UCSD-AML1 (cell line): ENCODE data around the gene GPALPP1.
"Not testable (repeated sequence)": the region's sequence is repeated elsewhere in the genome, so short reads cannot be mapped to it uniquely, and the experiment has no call there.

Experiments
- DNase-seq: peaks from one replicate; lab custom pipeline; 2025; ENCODE audit not compliant: unreplicated experiment; lab: John Stamatoyannopoulos, UW

Gene GPALPP1, protein sequence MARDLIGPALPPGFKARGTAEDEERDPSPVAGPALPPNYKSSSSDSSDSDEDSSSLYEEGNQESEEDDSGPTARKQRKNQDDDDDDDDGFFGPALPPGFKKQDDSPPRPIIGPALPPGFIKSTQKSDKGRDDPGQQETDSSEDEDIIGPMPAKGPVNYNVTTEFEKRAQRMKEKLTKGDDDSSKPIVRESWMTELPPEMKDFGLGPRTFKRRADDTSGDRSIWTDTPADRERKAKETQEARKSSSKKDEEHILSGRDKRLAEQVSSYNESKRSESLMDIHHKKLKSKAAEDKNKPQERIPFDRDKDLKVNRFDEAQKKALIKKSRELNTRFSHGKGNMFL

DNA sequence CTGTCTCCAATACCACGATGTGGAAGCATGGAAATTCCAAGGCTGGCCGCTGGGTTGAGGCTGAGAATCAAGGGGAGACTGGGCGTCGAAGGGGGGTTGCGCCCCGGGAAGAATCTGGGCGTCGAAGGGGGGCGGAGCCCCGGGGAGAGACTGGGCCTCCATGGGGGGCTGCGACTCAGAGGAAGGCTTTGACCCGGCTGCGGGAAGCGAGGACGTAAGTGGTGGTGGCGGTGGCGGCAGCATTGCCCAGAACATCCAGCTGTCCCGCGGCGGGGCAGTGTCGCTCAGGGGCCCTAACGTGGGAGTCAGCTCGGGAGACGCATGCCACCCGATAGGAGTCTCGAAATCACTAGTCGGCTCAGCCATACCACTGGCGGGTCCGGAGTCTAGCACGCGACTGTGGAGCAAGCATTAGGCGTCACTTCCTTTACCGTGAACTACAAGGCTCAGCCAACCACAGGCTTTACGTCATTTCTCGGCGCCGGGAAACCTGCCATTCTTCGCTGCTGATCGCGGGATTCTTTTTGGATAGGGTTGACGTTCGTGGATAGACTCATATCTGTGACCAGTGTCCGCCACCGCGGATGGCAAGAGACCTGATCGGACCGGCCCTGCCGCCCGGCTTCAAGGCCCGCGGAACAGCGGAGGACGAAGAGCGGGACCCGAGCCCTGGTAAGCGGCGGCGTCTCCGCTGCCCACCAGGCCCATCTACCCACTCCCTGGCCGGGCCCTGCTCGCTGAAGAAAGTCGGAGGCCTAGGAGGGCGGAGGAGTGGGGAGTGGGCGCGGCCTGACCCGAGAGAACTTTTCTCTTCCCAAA lies at the start of gene GPALPP1, which contains the start of gene NUFIP1:
Gene GPALPP1 (plus strand): TSS at position 468 of the 819 bp plus-strand sequence. CDS start 117 bp downstream, at position 585.
Gene NUFIP1 (minus strand): TSS at position 401 of the 819 bp plus-strand sequence. CDS start 35 bp downstream, at position 366.
- peak; percentile 87 for DNase-seq

DNA sequence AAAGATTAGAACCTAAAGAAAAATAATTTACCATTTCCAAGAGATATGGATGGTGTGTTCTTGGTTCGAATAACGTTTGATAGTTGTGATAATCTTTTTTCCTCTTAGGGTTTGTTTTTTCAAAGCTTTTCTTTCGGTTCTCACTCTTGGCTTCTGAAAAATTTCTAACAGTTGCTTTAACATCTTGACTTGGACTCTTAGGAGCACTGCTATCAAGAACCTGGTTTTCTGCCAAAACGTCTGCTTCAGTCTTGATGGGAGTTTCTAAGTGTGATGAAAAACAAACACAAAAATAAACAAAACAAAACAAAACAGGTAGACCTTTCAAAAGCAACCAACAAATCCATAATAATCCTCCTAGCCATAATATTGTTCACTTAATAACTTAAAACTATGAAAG lies 45.9 kb upstream of the GPALPP1 start:
- not testable (repeated sequence) for DNase-seq

DNA sequence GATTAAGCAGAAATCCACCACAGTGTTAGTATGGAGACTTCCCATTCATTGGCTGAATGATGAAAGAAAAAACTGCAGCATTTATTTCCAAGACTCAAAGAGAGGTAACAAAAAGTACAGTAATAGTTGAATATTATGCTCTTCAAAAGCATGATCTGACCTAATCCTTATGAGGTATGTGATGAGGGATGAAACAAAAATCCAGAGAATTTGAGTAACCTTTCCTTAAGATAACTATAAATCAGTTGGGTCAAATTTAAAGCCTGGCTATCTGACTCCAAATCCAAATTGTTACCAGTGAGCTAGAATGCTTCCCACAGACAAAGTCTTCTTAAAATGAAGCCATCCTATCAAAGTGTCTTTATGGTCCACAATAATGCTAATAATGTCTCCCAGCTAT lies 38.2 kb upstream of the GPALPP1 start:
- DNase-seq, result no peak

DNA sequence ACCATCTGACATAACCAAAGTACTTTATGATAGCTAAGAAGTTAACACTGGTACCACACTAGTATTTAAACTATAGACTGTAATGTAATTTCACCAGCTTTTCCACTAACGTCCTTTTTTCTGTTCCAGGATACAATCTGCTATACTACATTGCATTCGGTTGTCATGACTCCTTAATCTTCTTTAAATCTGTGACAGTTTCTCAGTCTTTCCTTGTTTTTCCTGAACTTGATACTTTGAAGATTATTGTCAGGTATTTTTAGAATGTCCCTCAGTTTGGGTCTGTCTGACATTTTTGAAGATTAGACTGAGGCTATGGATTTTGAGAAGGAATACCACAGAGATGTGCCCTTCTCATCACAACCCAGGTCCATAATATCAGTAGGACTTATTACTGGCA lies 36.7 kb upstream of the GPALPP1 start:
- DNase-seq, result no peak

DNA sequence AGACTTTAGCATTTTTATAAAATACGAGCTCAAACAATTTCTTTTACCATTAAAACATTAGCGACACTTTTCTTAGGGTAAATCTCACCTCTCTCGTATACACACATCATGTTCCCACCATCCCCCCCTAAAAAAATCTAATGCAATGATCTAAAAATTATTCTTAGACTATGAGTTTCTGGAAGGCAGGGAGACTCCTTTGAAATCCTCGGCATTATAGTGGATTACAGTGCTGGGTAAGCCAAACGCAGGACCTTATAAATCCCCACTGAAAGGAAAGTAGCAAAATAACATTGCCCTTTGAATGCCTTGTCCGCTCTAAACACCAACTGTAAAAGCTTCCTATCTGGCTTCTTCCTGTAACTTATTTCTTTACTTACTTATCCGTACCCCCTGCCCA lies 35.1 kb upstream of the GPALPP1 start:
- DNase-seq, result no peak

DNA sequence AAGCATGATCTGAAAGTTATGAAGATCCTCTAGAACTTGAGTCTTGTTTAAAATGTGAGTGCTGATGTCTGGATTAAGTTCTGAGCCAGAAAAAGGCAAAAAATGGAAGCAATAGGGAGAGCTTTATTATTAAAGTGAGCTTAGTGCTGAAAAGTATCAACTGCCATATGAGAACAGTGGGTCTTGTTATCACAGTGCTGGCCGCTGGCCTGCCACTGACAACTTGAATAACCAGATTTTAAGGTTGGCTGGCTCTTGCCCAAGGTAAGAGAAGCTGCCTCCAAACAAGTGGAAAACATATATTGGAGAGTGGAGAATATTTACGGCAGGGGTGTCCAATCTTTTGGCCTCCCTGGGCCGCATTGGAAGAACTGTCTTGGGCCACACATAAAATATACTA lies 33.9 kb upstream of the GPALPP1 start:
- DNase-seq, result no peak

DNA sequence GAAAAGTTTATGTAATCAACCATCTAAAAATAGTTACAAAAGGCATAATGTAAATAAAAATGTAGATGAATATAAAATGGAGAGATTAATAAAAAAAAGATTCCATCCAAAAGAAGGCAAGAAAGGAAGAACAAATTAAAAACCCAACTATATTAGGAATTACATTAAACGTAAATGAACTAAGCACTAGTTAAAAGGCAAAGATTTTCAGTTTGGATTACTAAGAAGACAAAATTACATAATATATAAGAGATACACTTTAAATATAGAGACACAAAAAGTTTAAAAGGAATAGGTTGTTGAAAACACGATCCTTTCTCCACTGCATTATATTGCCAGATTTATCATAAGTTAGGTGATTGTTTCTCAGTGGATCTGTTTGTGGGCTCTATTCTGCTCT lies 27.3 kb upstream of the GPALPP1 start:
- DNase-seq, result no peak

DNA sequence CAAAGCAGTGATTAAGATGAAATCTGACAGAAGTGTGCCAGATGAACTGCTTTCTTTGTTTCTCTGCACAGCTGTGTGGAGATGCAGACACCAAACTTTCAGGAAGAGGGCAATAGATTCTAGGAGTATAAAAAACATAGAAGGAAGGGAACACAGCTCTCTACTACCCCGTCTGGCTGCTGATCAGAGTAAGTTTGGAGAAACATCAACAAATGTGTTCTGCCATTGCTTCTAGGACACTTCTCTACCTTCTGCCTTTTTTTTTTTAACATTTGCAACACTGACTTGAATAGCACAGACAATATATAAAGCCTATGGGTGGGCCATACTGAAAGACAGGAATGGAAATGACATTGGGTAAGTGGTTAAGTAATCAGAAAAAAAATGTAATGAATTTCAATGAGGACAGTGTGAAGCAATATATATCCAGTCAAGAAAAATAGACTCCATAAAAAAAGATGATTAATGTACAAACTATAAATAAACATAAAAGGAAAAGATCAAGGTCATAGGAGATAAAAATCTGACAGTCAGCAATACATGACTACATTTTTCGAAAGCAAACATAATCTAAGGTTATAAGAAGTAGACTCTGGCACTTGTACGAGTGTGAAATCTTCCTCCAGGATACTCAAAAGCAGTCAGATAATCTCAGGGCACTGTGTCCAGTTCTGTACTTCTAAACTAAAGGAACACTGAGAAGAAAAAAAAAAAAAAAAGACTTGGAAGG lies 21.5 kb upstream of the GPALPP1 start:
- DNase-seq, result no peak

DNA sequence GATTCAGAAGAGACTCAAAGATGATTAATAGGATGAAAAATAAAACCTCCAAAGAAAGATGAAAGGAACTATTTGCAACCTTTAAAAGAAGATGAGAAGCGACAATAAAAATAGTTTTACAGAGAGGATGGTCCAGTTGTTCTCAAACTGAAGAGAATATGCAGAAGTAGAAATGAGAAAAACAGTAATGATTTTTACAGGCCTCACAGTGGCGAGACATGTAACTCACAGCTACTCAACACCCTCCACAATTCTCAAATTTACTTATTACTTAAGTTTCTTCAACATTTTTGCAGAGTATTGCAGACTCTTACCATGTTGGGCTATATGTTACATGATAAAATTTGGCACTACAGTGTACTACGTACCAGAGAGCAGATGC lies 20.9 kb upstream of the GPALPP1 start:
- DNase-seq, result no peak

DNA sequence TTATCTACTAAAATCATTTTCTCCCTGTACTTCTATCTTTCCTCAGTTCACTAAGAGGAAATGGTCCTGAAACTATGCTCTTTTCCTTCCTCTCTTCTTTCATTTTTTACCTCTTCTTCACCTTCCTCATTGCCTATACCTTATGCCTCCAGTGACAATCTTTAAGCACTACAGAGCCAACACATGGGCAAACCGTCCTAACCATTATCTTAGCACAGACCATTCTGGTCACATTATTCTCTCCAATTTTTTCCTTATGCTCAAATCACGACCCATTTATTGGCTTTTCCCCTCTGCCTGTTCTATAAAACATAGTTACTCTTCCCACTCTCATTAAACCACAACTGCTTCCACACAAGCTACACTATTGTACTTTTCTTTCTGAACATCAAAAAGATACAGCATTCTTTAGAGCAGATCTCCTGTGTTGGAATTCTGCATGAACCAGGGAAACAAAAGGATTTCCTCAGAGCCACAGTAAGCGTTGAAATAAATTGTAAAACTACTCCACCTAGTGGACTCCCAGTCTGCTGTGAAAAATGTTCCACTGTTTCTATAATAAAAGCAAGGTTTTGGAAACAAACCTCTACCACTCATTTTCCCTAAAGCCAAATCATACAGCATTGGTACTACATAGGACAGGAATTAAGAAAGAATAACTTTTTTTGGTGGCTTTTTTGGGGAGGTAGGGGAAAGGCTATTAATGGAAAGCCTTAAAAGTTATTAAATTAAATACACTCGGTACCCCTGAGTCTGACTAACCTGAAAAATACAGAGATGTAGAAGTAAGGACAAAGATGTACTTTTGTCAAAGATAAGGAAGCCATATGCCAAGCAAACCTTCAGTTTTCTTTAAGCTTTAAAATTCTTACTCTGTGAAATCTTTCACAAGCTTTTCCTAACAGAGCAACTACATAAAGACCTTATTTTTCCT lies 19.5 kb upstream of the GPALPP1 start:
- no peak for DNase-seq

DNA sequence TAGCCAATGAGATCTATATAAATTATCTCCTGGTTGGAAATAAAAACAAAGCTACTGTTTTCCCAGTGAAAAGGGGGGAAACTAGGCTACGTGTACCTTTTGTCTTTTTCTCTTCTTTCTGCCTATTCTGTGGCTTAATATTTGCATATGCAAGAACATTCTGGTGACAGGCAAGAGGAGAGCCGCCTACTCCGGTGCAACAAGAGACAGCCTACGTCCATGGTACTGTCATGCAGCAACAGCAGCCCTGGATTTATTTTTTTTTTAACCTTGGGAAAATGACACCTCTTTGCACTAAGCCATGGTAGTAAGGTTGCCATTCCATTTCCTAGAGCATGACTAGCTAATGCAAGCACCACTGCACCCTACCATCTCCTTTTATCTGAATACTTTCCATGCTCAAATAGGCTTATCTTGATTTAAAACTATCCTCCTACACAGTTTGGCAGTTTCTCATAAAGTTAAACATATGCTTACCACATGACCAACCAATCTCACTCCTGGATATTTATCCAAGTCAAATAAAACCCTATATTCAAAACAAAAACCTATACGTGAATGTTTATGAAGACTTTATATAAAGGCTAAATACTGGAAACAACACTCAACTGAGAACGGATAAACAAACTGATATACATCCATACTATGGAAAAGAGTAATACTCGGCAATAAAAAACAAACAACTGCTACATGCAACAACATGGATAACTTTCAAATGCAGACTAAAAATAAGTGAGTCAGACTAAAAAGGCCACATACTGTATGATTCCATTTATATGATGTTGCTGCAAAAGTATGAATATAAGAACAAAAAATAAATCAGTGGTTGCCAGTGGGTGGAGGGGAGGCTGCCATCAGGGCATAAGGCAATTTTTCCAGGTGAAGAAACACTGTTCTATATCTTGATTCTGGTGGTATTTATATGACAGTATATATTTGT lies 17.4 kb upstream of the GPALPP1 start:
- DNase-seq, result no peak

DNA sequence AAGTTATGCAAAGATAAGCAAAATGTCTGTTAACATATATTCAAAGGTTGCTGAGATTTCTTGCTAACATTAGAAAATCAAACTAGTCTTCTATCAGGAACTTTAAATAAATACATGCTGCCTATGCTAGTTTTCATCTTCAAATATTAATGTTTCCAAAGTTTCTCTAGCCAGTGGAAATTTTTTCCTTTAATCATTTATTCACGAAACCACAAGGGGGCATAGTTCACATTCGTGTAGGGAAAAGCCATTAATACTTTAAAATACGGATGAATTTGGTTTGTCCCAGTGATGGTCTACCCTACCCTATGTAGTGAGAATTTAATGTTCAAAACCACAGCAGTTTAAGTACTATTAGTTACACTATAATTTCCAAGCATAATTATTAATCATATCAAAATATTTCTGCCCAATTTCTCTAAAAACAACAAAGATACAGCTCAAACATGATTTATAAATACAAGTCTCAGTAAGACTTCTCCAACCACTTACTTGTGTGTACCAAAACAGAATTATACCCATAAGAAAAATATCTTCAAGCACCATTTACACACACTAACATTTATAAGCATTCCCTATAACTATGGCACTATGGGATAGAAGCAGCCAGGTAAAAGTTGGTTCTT lies 16.3 kb upstream of the GPALPP1 start:
- DNase-seq, result no peak

DNA sequence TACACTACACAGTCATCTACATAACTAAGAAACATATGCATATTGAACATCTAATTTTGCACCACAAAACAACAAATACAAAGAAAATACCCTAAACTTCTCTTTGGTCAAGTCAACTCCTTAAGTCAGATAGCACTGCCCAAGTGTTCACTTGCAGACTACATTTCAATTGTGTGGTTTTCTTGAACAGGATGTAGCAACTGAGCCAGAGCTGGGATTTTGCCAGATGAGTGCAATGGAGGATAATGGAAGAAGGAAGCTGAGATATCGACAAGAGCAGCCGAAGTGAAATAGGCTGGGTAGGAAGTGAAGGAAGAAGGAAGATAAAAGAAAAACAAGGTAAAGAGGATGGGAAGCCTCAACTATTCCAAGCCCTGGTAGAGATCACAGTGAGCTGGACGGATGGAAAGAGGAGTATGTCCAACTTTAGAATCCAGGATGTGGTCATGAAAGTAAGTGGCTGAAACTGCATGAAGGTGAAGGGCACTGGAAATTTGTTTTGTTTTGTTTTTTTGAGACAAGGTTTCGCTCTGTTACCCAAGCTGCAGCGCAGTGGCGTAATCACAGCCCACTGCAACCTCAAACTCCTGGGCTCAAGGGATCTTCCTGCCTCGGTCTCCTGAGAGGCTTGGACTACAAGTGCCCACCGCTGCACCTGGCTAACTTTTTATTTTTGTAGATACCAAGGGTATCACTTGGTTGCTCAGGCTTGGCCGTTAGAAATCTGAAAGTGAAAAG lies 15.1 kb upstream of the GPALPP1 start:
- DNase-seq, result peak; percentile 14

DNA sequence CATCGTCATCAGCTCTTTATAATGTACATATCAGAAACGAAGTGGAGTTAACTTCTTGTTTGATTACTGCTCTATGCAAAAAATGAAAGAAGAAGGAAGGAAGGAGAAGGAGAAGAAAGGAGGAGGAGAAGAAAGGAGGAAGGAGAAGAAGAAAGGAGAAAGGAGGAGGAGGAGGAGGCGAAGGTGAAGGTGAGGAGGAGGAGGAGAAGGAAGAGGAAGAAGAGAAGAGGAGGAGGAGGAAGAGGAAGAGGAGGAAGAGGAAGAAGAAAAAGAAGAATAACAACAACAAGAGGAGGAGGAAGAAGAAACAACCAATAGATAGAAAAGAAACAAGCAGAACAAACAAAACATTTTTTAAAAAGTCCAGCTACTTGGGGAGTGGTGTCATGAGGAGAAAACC lies 13.1 kb upstream of the GPALPP1 start:
- no peak for DNase-seq

DNA sequence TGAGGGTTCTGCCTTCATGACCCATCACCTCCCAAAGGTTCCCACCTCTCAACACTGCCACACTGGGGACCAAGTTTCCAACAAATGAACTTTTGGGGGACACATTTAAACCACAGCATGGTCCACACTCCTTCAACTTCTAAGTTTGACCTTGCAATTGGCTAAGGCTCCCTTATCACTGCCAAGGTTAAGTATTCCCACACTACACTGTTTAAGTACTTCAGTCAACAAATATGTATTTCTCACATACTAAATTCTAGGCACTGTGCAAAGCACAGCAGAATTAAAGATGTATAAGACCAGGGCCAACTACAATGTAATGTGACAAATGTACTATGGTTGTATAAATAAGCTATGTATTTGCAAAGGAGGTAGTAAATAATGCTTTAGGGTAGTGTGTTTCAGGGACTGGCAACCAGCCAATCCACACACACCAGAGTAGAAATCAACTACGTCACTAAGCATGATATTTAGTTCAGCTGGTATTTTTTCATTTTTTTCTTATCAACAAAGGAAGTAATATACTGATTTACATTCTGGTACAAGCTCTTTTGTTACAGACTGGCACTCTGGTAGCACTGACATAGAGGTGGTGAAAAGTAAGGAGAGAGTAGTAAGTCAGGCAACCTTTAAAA lies 12.3 kb upstream of the GPALPP1 start:
- DNase-seq, result no peak

DNA sequence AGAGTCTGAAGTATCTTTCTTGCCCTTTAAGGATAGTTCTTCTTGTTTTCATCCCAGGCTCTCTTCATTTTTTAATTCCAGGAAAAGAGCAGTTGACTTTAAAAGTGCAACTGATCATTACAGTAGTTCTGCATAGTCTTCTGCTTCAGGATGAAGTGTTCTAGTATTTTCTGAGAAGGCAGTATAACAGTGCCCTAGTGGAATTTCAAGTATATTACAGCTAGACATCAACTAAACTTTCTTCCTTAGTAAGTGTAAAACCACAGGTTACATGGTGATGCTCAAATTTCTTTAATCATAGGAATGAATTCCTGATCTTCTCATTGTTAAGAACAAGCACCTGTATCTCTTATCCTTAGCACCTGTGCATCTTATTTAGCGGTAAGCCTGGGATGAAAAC lies 11.0 kb upstream of the GPALPP1 start:
- no peak for DNase-seq

DNA sequence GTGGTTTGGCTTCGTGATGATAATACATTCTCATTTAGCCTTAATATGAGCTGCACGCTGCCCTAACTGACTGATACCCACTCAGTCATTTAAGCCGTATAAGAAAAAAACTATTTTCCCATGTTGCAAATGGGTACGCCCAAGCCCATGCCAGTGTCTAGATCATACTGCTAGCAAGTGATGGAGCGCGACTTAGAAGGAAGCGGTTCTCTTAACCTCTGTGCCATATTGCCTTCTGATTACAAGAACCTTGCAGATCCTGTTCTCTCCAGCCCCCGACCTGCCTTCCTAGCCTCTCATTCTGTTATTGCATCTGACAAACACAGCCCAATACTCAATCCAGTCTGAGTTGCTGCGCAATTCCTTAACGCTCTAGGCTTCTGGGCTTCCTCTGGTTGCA lies 603 bp downstream of the GPALPP1 start:
- peak; percentile 24 for DNase-seq

DNA sequence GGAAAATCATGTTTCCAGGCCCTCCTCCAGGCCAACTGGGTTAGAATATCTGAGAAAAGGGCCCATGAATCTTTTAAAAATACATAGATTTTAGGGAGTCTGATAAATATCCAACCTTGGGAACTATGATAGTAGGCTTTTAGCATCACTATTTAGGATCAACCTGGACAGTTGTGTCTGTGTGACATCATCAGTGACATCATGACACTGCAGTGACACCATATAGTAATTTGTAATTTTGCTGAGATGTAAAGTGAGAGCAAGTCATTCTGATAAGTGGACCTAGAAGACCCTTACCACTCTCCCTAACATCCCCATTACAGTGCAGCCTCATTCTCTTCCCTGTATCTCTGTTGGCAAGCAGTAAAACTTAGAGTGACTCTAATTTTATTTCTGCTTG lies 14.1 kb downstream of the GPALPP1 start:
- no peak for DNase-seq
